GM12873 (cell line): ENCODE measurements around the gene PMS1.

Experiments used
- TF ChIP-seq, protein P1 (sequence below): IDR thresholded peaks from 2 replicates; pipeline ENCODE4 v1.5.1; 2012; ENCODE audit warnings: low read depth, mild to moderate bottlenecking, moderate library complexity, low read length, control low read depth; ENCODE audit not compliant: insufficient read depth; ENCODE audit errors: missing control alignments

Gene PMS1

DNA sequence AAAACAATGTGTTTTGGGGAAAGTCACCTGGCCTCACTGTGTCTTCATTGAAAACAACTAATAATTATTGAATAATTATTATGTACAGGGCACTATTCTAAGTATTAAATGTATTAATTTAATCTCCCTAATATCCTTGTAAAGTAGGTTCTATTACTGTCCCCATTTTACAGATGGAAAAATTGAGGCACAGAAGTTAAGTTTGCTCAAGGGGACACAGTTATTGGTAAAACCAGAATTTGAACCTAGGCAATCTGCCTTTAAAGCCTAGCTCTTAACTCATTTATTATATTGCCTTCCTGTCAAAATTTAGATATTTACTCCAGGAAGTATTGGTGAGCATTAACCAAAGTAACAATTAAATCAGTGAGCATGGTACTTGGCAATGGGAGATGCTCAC lies 84.6 kb downstream of the PMS1 start:
- TF ChIP-seq, protein P1, sequence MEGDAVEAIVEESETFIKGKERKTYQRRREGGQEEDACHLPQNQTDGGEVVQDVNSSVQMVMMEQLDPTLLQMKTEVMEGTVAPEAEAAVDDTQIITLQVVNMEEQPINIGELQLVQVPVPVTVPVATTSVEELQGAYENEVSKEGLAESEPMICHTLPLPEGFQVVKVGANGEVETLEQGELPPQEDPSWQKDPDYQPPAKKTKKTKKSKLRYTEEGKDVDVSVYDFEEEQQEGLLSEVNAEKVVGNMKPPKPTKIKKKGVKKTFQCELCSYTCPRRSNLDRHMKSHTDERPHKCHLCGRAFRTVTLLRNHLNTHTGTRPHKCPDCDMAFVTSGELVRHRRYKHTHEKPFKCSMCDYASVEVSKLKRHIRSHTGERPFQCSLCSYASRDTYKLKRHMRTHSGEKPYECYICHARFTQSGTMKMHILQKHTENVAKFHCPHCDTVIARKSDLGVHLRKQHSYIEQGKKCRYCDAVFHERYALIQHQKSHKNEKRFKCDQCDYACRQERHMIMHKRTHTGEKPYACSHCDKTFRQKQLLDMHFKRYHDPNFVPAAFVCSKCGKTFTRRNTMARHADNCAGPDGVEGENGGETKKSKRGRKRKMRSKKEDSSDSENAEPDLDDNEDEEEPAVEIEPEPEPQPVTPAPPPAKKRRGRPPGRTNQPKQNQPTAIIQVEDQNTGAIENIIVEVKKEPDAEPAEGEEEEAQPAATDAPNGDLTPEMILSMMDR: no peak

DNA sequence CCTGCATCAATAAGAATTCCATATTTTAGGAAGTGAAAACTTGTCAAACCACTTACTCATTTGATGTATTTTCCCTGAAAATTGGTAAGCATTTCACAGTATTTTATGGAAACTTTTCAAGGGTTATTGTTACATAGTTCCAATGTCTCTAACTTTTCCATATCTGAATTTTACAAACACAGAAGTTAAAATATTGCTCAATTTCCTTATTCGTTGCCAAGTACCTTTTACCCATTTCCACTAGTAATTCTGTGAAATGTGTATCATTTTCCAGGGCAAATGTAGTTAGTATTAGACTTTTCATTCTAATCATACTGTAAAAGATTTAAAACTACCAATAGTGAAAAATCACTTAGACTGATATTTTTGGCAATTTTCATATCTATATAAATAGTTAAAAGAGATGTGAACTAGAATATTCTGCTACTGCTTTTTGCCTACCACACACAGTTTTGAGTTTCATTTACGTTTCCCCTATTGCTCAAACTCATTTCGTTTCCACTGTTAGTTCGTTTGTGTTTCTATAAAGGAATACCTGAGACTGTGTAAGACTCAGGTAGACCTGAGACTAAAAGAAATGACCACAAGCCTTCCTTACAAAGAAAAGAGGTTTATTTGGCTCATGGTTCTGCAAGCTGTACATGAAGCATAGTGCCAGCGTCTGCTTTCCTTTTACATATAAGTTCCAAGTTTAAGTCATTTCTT lies 86.3 kb downstream of the PMS1 start:
- TF ChIP-seq, protein P1: no peak

DNA sequence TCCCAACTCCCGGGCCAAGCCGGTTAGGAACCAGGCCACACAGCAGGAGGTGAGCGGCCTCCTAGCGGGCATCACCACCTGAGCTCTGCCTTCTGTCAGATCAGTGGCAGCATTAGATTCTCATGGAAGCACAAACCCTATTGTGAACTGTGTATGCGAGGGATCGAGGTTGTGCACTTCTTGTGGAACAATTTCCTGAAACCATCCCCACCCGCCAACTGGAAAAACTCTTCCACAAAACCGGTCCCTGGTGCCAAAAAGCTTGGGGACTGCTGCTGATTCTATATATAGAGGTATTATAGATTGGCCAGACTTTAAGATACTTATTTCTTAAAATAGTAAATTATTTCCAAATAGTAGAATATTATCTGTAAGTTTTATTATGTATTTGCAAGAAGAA lies 89.4 kb downstream of the PMS1 start:
- TF ChIP-seq, protein P1: no peak

DNA sequence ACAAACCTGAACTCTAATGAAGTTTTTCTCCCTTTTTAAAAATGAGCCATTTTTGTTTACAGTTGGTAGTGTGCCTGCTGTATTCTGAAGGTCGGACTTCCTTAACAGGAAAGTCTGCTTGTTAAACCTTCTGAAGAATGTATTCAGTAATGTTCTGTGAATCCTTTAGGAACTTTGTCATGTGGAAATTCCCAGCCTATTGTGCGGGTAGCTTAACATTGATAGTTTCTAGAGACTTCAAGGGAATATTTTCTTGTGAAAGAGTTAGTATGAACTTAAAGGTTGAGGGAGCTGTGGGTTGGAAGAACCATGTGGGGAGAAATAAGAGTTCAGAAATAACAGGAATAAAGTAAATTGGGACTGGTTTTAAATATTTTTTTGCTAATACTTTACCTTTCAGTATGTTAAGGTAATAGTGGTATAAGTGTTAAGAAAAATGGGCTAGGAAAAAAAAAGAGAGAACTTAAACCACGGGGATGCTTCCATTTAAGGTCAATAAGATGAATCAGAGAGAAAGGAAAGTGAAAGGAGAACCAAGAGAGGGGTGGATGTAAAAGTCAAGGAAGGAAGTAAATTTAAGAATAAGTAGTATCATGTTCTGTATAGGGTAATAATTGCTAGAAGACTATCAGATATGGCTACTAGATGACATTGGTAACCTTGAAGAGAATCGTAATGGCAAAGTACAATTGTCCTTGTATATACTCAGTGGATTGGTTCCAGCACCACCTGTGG lies 90.5 kb downstream of the PMS1 start:
- TF ChIP-seq, protein P1: no peak

DNA sequence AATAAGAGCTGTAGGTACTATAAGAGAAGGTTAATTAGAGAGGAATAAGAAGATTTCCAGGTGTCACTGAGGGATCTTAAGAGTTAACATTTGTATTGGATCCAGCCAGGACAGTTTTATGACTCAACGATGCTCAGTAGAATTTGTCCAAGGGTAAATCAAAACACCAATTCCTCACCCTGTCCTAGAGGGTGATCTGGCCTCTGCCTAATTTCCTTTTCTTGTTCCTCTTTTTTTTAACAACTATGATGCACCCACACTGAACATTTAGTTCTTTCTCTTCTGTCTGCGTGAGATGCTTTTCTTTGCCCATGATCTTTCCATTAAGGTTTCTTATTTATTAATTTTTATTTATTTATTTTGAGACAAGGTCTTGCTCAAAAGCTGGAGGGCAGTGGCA lies 92.0 kb downstream of the PMS1 start:
- TF ChIP-seq, protein P1: no peak

DNA sequence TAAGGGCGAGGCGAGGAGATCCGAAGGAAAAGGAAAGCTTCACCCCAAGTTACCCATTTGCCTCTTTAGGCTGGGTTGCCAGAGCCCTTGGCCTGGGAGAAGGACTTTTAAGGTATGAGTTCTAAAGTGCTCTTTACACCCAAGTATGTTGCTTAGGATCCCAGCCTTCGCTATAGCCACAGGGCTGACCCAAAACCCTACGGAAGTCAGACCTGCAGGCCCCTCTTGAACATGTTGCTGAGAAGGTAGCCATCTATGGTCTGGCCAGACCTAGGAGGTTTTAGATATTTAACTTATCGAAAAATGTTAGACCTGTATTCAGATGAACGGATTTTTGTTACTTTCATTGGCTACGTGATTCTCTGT lies 95.4 kb downstream of the PMS1 start:
- TF ChIP-seq, protein P1: no peak

DNA sequence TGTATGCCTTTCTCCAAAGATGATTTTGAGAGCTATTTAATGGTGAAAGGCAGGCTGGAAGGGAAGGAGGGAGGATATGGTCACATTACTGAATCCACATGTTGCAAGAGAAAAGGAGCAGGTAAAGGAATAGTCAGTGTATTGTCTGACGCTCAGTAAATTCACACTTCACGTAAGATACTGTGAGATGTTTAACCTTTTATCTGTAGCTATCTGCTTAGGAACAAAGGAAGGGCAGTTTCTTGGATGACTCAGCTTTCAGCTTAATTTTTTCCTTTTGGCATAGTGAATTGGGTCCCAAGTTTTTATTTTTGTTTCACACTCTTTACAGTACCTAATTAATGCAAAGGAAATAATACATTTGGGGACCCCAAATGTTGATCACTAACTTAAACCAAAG lies 96.2 kb downstream of the PMS1 start:
- TF ChIP-seq, protein P1: no peak
